GM12878 (cell line): ENCODE results near the gene LHX6. TPM values are rescaled to one million over a fixed set of nuclear protein-coding genes. Genes with fewer than 3 reads are reported as not detected.

Experiments used
- BCL3 ChIP-seq: IDR thresholded peaks from 2 replicates; pipeline ENCODE4 v1.6.1; 2011; ENCODE audit warnings: borderline replicate concordance, low read depth, mild to moderate bottlenecking, moderate library complexity, low read length; ENCODE audit not compliant: insufficient read depth, poor library complexity, severe bottlenecking
- E4F1 ChIP-seq: fragments of 450-650 bp; IDR thresholded peaks from 2 replicates; pipeline ENCODE4 v1.6.1; 2018; ENCODE audit warnings: borderline replicate concordance, mild to moderate bottlenecking; ENCODE audit not compliant: partially characterized antibody
- ETV6 ChIP-seq, 2 experiments: fragments of 450-650 bp in 1 of 2; IDR thresholded peaks in 1 of 2; conservative IDR thresholded peaks in 1 of 2; 2 replicates each; pipeline ENCODE4 v1.6.1; 2014; ENCODE audit warnings: antibody characterized with exemption in 1 of 2, borderline replicate concordance in 1 of 2, low read depth in 1 of 2, mild to moderate bottlenecking in 1 of 2, moderate library complexity in 1 of 2
- FOXM1 ChIP-seq: IDR thresholded peaks from 2 replicates; pipeline ENCODE4 v1.6.1; 2012; ENCODE audit warnings: low read depth, mild to moderate bottlenecking, inconsistent platforms, low read length, moderate library complexity
- JUNB ChIP-seq: IDR thresholded peaks from 2 replicates; pipeline ENCODE4 v1.6.1; 2016; ENCODE audit warnings: antibody characterized with exemption, mild to moderate bottlenecking
- SUPT20H ChIP-seq: IDR thresholded peaks from 2 replicates; pipeline ENCODE4 v1.6.1; 2011; ENCODE audit warnings: low read depth, mild to moderate bottlenecking, low read length, moderate library complexity, borderline replicate concordance; ENCODE audit not compliant: control insufficient read depth
- TCF3 ChIP-seq: IDR thresholded peaks from 2 replicates; pipeline ENCODE4 v1.6.1; 2012; ENCODE audit warnings: low read depth, mild to moderate bottlenecking, low read length, borderline replicate concordance; ENCODE audit not compliant: insufficient read depth
- ZBTB11 ChIP-seq: fragments of 450-650 bp; formaldehyde crosslinking; IDR thresholded peaks from 2 replicates; pipeline ENCODE4 v1.5.0; 2022; ENCODE audit warnings: mild to moderate bottlenecking, missing genetic modification characterization
- ZNF217 ChIP-seq: fragments of 450-650 bp; IDR thresholded peaks from 2 replicates; pipeline ENCODE4 v1.6.1; 2017; ENCODE audit warnings: antibody characterized with exemption, mild to moderate bottlenecking
- polyA plus RNA-seq, 11 experiments: library from polyadenylated mRNA; depleted of rRNA in 4 of 11; unstranded in 6 of 11; stranded (reverse) in 5 of 11; fragments of >200 nt; fragmentation: Nextera tagmentation in 4 of 11; fragmentation: Illumina TruSeq in 1 of 11; extraction: Ambion mirVana in 4 of 11; extraction: Trizol in 1 of 11; gene quantifications; 1 replicate in 1 of 11; 2 replicates in 10 of 11; pipeline versions ENCODE4 v1.2.1 to v1.2.3, GENCODE V29; 2011 to 2016; ENCODE audit warnings: inconsistent platforms in 2 of 11, missing spikeins in 2 of 11, low read depth in 1 of 11
- total RNA-seq, 4 experiments: library from RNA; depleted of rRNA in 3 of 4; stranded (reverse); fragments of >200 nt in 3 of 4; fragmentation: Illumina TruSeq in 1 of 4; extraction: Trizol in 1 of 4; gene quantifications; 2 replicates each; pipeline versions ENCODE4 v1.2.1 to v1.2.3, GENCODE V29; 2013 to 2021

LHX6 gene
- total and polyA plus RNA-seq, 10 of the 15 experiments (the other 5 are each of a cell fraction or from before 2014, with no cell fraction given) = not detected

- TF ChIP-seq BCL3 (no peak), TCF3 (no peak), ZNF217 (no peak), FOXM1 (no peak), SUPT20H (no peak), ETV6 (conservative IDR thresholded peaks at IDR 0.05 in 1 of 2, IDR thresholded peaks at IDR 0.05 in 1 of 2; ENCODE audit: borderline replicate concordance in 1 of 2, low read depth in 1 of 2) (no peak), JUNB (no peak), ZBTB11 (CRISPR knock-in tag) (no peak), E4F1 (no peak)
Measured at GRCh38 chr9:122268041-122268814, 39.5 kb upstream of the LHX6 start (continued).
